Measurements from ENCODE around the gene FGF21. TPM values are rescaled to one million over a fixed set of nuclear protein-coding genes. Genes with fewer than 3 reads are reported as not detected.

FGF21 gene
- total and polyA plus RNA-seq, 2 donors from 2014 or later = not detected

GRCh38 chr19:48772503-48772953, 17.2 kb downstream of the FGF21 start:
- Histone ChIP-seq H3K9me3 (ENCODE audit: control insufficient read depth in 2 of 3, insufficient read depth in 1 of 3, low read length in 3 of 3) (no peaks in the 10 kb centered on the region), H3K36me3 (ENCODE audit: control insufficient read depth in 2 of 3, insufficient read depth in 3 of 3, low read length in 3 of 3) (no peaks in the 10 kb centered on the region), H3K27ac (ENCODE audit: low read depth in 2 of 2, low read length in 2 of 2) (no peak overlapping the region), H3K9ac (ENCODE audit: low read length in 3 of 3) (no peak overlapping the region), H3K27me3 (ENCODE audit: control insufficient read depth, insufficient read depth, low read length) (no peaks in the 10 kb centered on the region), H3K4me1 (ENCODE audit: control insufficient read depth in 2 of 3, insufficient read depth in 2 of 3, low read depth in 1 of 3, low read length in 3 of 3) (peaks cover 0 to 3% (median 0%) of the 10 kb centered on the region in 3 donors), H3K4me3 (ENCODE audit: low read length in 3 of 3) (no peak overlapping the region)
- DNase-seq (peak in 1 of 5 donors; percentile 50), FAIRE-seq (no peak)
- no peak for TF ChIP-seq CTCF (IDR thresholded peaks at IDR 0.05; ENCODE audit: borderline replicate concordance, extremely low read depth, insufficient read depth)
- intact Hi-C loops (cut with DNase I) = no loop called here

GRCh38 chr19:48777139-48777538, 21.8 kb downstream of the FGF21 start:
- H3K36me3 ChIP-seq (ENCODE audit: control insufficient read depth in 2 of 3, insufficient read depth in 3 of 3, low read length in 3 of 3) = no peaks in the 10 kb centered on the region
- H3K27ac ChIP-seq (ENCODE audit: low read depth in 2 of 2, low read length in 2 of 2) = no peak overlapping the region
- no peaks in the 10 kb centered on the region for H3K9me3 ChIP-seq (ENCODE audit: control insufficient read depth in 2 of 3, insufficient read depth in 1 of 3, low read length in 3 of 3)
- TF ChIP-seq CTCF (IDR thresholded peaks at IDR 0.05; ENCODE audit: borderline replicate concordance, extremely low read depth, insufficient read depth) = no peak
- peaks cover 0 to 5% (median 3%) of the 10 kb centered on the region in 3 donors for H3K4me1 ChIP-seq (ENCODE audit: control insufficient read depth in 2 of 3, insufficient read depth in 2 of 3, low read depth in 1 of 3, low read length in 3 of 3)
- H3K4me3 ChIP-seq (ENCODE audit: low read length in 3 of 3) = no peak overlapping the region
- H3K27me3 ChIP-seq (ENCODE audit: control insufficient read depth, insufficient read depth, low read length) = no peaks in the 10 kb centered on the region
- FAIRE-seq (no peak), DNase-seq (no peak)
- intact Hi-C loops (cut with DNase I) = no loop called here
- H3K9ac ChIP-seq (ENCODE audit: low read length in 3 of 3) = no peak overlapping the region

GRCh38 chr19:48777720-48778119, 22.4 kb downstream of the FGF21 start:
- DNase-seq = no peak
- H3K27ac ChIP-seq (ENCODE audit: low read depth in 2 of 2, low read length in 2 of 2) = no peak overlapping the region
- no peak overlapping the region for H3K4me3 ChIP-seq (ENCODE audit: low read length in 3 of 3)
- FAIRE-seq = no peak
- H3K4me1 ChIP-seq (ENCODE audit: control insufficient read depth in 2 of 3, insufficient read depth in 2 of 3, low read depth in 1 of 3, low read length in 3 of 3) = peaks cover 0 to 3% (median 2%) of the 10 kb centered on the region in 3 donors
- H3K9ac ChIP-seq (ENCODE audit: low read length in 3 of 3) = no peak overlapping the region
- H3K9me3 ChIP-seq (ENCODE audit: control insufficient read depth in 2 of 3, insufficient read depth in 1 of 3, low read length in 3 of 3) = no peaks in the 10 kb centered on the region
- no peaks in the 10 kb centered on the region for H3K36me3 ChIP-seq (ENCODE audit: control insufficient read depth in 2 of 3, insufficient read depth in 3 of 3, low read length in 3 of 3)
- no peak for TF ChIP-seq CTCF (IDR thresholded peaks at IDR 0.05; ENCODE audit: borderline replicate concordance, extremely low read depth, insufficient read depth)
- H3K27me3 ChIP-seq (ENCODE audit: control insufficient read depth, insufficient read depth, low read length) = no peaks in the 10 kb centered on the region
- intact Hi-C loops (cut with DNase I) = no loop called here

GRCh38 chr19:48779636-48780035, 24.3 kb downstream of the FGF21 start:
- Histone ChIP-seq H3K4me3 (ENCODE audit: low read length in 3 of 3) (no peak overlapping the region), H3K9me3 (ENCODE audit: control insufficient read depth in 2 of 3, insufficient read depth in 1 of 3, low read length in 3 of 3) (no peaks in the 10 kb centered on the region), H3K27me3 (ENCODE audit: control insufficient read depth, insufficient read depth, low read length) (no peaks in the 10 kb centered on the region), H3K36me3 (ENCODE audit: control insufficient read depth in 2 of 3, insufficient read depth in 3 of 3, low read length in 3 of 3) (no peaks in the 10 kb centered on the region), H3K4me1 (ENCODE audit: control insufficient read depth in 2 of 3, insufficient read depth in 2 of 3, low read depth in 1 of 3, low read length in 3 of 3) (peaks cover 0 to 3% (median 2%) of the 10 kb centered on the region in 3 donors), H3K9ac (ENCODE audit: low read length in 3 of 3) (no peak overlapping the region), H3K27ac (ENCODE audit: low read depth in 2 of 2, low read length in 2 of 2) (no peak overlapping the region)
- no peak for FAIRE-seq
- intact Hi-C loops (cut with DNase I) = no loop called here
- DNase-seq = no peak
- TF ChIP-seq CTCF (IDR thresholded peaks at IDR 0.05; ENCODE audit: borderline replicate concordance, extremely low read depth, insufficient read depth) = no peak
